Sigmoid colon (tissue), 7 donors: Measurements from ENCODE around the gene GTF2I. TPM values are rescaled to one million over a fixed set of nuclear protein-coding genes. Genes with fewer than 3 reads are reported as not detected.

Experiments
- DNase-seq: peaks from one replicate; pipeline ENCODE4 v3.0.0-alpha.2; 2019
- H3K27ac ChIP-seq, 4 donors: fragments of 200-600 bp; sonication (generic); one replicate each; pipeline ENCODE4 v1.5.1; 2016 to 2019; ENCODE audit warnings: mild to moderate bottlenecking in 1 of 4
- H3K27me3 ChIP-seq, 3 donors: fragments of 200-600 bp; sonication (generic); one replicate each; pipeline ENCODE4 v1.5.1; 2019; ENCODE audit warnings: mild to moderate bottlenecking in 1 of 3
- H3K36me3 ChIP-seq, 4 donors: fragments of 200-600 bp; sonication (generic); one replicate each; pipeline ENCODE4 v1.5.1; 2016 to 2019
- H3K4me1 ChIP-seq, 4 donors: fragments of 200-600 bp; sonication (generic); one replicate each; pipeline ENCODE4 v1.5.1; 2017 to 2019
- H3K4me3 ChIP-seq, 4 donors: fragments of 200-600 bp; sonication (generic); one replicate each; pipeline ENCODE4 v1.5.1; 2017 to 2019; ENCODE audit warnings: mild to moderate bottlenecking in 2 of 4, moderate library complexity in 1 of 4
- H3K9me3 ChIP-seq, 4 donors: fragments of 200-600 bp in 3 of 4; sonication (generic) in 3 of 4; one replicate each; pipeline versions ENCODE4 v1.5.1 to v1.6.1; 2013 to 2019
- CTCF ChIP-seq, 4 experiments: fragments of 450-650 bp in 3 of 4; fragments of 200-600 bp in 1 of 4; IDR thresholded peaks; one replicate each; pipeline ENCODE4 v1.5.1; 2016 to 2019; ENCODE audit warnings: antibody characterized with exemption in 4 of 4, mild to moderate bottlenecking in 3 of 4, moderate library complexity in 2 of 4
- EP300 ChIP-seq, 4 donors: sonication (generic); formaldehyde crosslinking; IDR thresholded peaks; one replicate each; pipeline ENCODE4 v1.6.1; 2017; ENCODE audit warnings: antibody characterized with exemption in 4 of 4
- POLR2A ChIP-seq, 2 donors: fragments of 450-650 bp; IDR thresholded peaks; one replicate each; pipeline ENCODE4 v1.6.1; 2016; ENCODE audit warnings: antibody characterized with exemption in 2 of 2, mild to moderate bottlenecking in 2 of 2, moderate library complexity in 2 of 2
- POLR2AphosphoS5 ChIP-seq, 4 donors: sonication (generic); formaldehyde crosslinking; IDR thresholded peaks; one replicate each; pipeline ENCODE4 v1.6.1; 2017; ENCODE audit warnings: antibody characterized with exemption in 4 of 4
- whole genome bisulfite sequencing, 2 donors: extraction: QIAGEN DNeasy Blood & Tissue Kit; methylation state at CpG; one replicate each; pipeline ENCODE4 v1.1.7; 2013; 5-methylcytosine and 5-hydroxymethylcytosine counted together
- intact Hi-C: fragments of 100-400 bp; cut with DNase I; formaldehyde crosslinking; loops from one replicate; pipeline ENCODE4 v1.15.1; 2023
- polyA plus RNA-seq, 3 donors: library from polyadenylated mRNA; stranded (reverse); fragments of 200-250 nt; gene quantifications; one replicate each; pipeline ENCODE4 v1.2.3, GENCODE V29; 2013
- total RNA-seq, 4 donors: library from RNA; depleted of rRNA; stranded (reverse); fragments of >200 nt; gene quantifications; one replicate each; pipeline ENCODE4 v1.1.0, GENCODE V29; 2016
- donor health status: healthy with polysubstance abuse.
- donor health status: Bipolar disorder and iron deficiency.
- donor health status: healthy.

Gene GTF2I
- total and polyA plus RNA-seq, 7 donors = 9.6 to 181 (median 113) TPM

GRCh38 chr7:74619235-74619860 lies 38.2 kb upstream of the GTF2I start:
- H3K4me3 ChIP-seq = no peak overlapping the region
- no peaks in the 10 kb centered on the region for H3K9me3 ChIP-seq
- no peak for TF ChIP-seq POLR2A (IDR thresholded peaks at IDR 0.05)
- no peak for TF ChIP-seq POLR2AphosphoS5 (IDR thresholded peaks at IDR 0.05)
- no peak for TF ChIP-seq CTCF (IDR thresholded peaks at IDR 0.05)
- no peak for TF ChIP-seq EP300 (IDR thresholded peaks at IDR 0.05)
- H3K27ac ChIP-seq = no peak overlapping the region
- no peaks in the 10 kb centered on the region for H3K4me1 ChIP-seq
- 82 to 90% methylated on average over 14 of the region's 14 CpGs for WGBS, 2 donors
- intact Hi-C loops = no loop called here
- H3K27me3 ChIP-seq = no peaks in the 10 kb centered on the region
- DNase-seq = no peak
- H3K36me3 ChIP-seq = no peaks in the 10 kb centered on the region

- WGBS, 2 donors = 90 to 93% methylated on average over 5 of the region's 5 CpGs
- H3K27ac ChIP-seq = no peak overlapping the region
- intact Hi-C loops = no loop called here
Measured at GRCh38 chr7:74622228-74622749, 35.2 kb upstream of the GTF2I start.

GRCh38 chr7:74623135-74623534 lies 34.4 kb upstream of the GTF2I start:
- no peaks in the 10 kb centered on the region for H3K36me3 ChIP-seq
- intact Hi-C loops = no loop called here
- DNase-seq = no peak
- no peak overlapping the region for H3K27ac ChIP-seq
- TF ChIP-seq POLR2A (IDR thresholded peaks at IDR 0.05) (no peak), CTCF (IDR thresholded peaks at IDR 0.05) (no peak), EP300 (IDR thresholded peaks at IDR 0.05) (no peak), POLR2AphosphoS5 (IDR thresholded peaks at IDR 0.05) (no peak)
- peaks cover 0 to 18% (median 12%) of the 10 kb centered on the region in 4 donors for H3K4me1 ChIP-seq
- no peaks in the 10 kb centered on the region for H3K9me3 ChIP-seq
- WGBS, 2 donors = 82 to 90% methylated on average over 9 of the region's 9 CpGs
- no peak overlapping the region for H3K4me3 ChIP-seq
- no peaks in the 10 kb centered on the region for H3K27me3 ChIP-seq

More at GRCh38 chr7:74622228-74622749, 35.2 kb upstream of the GTF2I start:
- Histone ChIP-seq H3K9me3 (no peaks in the 10 kb centered on the region), H3K4me3 (no peak overlapping the region), H3K4me1 (peaks cover 0 to 9% (median 6%) of the 10 kb centered on the region in 4 donors), H3K27me3 (no peaks in the 10 kb centered on the region), H3K36me3 (no peaks in the 10 kb centered on the region)
- DNase-seq = no peak
- TF ChIP-seq POLR2AphosphoS5 (IDR thresholded peaks at IDR 0.05) (no peak), CTCF (IDR thresholded peaks at IDR 0.05) (no peak), POLR2A (IDR thresholded peaks at IDR 0.05) (no peak), EP300 (IDR thresholded peaks at IDR 0.05) (no peak)

GRCh38 chr7:74625446-74625845 lies 32.1 kb upstream of the GTF2I start:
- no peak for TF ChIP-seq POLR2AphosphoS5 (IDR thresholded peaks at IDR 0.05)
- TF ChIP-seq EP300 (IDR thresholded peaks at IDR 0.05) = no peak
- no peak for TF ChIP-seq POLR2A (IDR thresholded peaks at IDR 0.05)
- no peak for TF ChIP-seq CTCF (IDR thresholded peaks at IDR 0.05)
- WGBS, 2 donors = 21 to 28% methylated on average over 3 of the region's 3 CpGs
- Histone ChIP-seq H3K9me3 (no peaks in the 10 kb centered on the region), H3K4me1 (peaks cover 0 to 23% (median 17%) of the 10 kb centered on the region in 4 donors), H3K27ac (peak overlapping the region in 2 of 4 donors; percentile 21 to 33), H3K27me3 (no peaks in the 10 kb centered on the region), H3K36me3 (no peaks in the 10 kb centered on the region), H3K4me3 (no peak overlapping the region)
- intact Hi-C loops = no loop called here
- no peak for DNase-seq
